K562 (cell line): ENCODE results near the gene SLC5A10. TPM values are rescaled to one million over a fixed set of nuclear protein-coding genes. Genes with fewer than 3 reads are reported as not detected.

Source experiments
- BRD4 ChIP-seq: fragments of 200-600 bp; sonication (generic); IDR thresholded peaks from 2 replicates; pipeline ENCODE4 v1.6.1; 2017; ENCODE audit warnings: inconsistent platforms
- CBX1 ChIP-seq: sonication (generic); IDR thresholded peaks from 2 replicates; pipeline ENCODE4 v1.6.1; 2016; ENCODE audit warnings: antibody characterized with exemption, low read depth, mild to moderate bottlenecking
- CHD4 ChIP-seq: fragments of 200-600 bp; sonication (generic); IDR thresholded peaks from 3 replicates; pipeline ENCODE4 v1.6.1; 2012; ENCODE audit warnings: low read depth, mild to moderate bottlenecking, mixed read lengths, low read length, inconsistent platforms; ENCODE audit not compliant: insufficient read depth, insufficient replicate concordance, poor library complexity, severe bottlenecking
- E2F1 ChIP-seq: sonication (generic); formaldehyde crosslinking; IDR thresholded peaks from 2 replicates; pipeline ENCODE4 v1.8.1; 2023; ENCODE audit warnings: mild to moderate bottlenecking, missing genetic modification reagents, moderate library complexity
- HMGXB4 ChIP-seq: sonication (generic); formaldehyde crosslinking; IDR thresholded peaks from 2 replicates; pipeline ENCODE4 v1.8.1; 2023; ENCODE audit warnings: mild to moderate bottlenecking, missing genetic modification reagents
- MECOM ChIP-seq: fragments of 250-450 bp; sonication (Bioruptor Pico); IDR thresholded peaks from 2 replicates; pipeline ENCODE4 v1.8.0; 2022; ENCODE audit warnings: inconsistent platforms
- NR3C1 ChIP-seq: sonication (generic); formaldehyde crosslinking; IDR thresholded peaks from 2 replicates; pipeline ENCODE4 v1.8.1; 2022; ENCODE audit warnings: missing genetic modification reagents
- RBM39 ChIP-seq: fragments of 200-400 bp; formaldehyde crosslinking; optimal IDR thresholded peaks from 2 replicates; pipeline ENCODE3; 2018; ENCODE audit warnings: low read depth, low read length
- RREB1 ChIP-seq: fragments of 250-450 bp; sonication (Bioruptor Pico); IDR thresholded peaks from 2 replicates; pipeline ENCODE4 v1.4.0; 2020
- SP2 ChIP-seq: IDR thresholded peaks from 2 replicates; pipeline ENCODE4 v1.6.1; 2011; ENCODE audit warnings: mild to moderate bottlenecking, low read depth, low read length, moderate library complexity; ENCODE audit not compliant: poor library complexity, severe bottlenecking; ENCODE audit errors: extremely low read depth
- TCF15 ChIP-seq: fragments of 250-450 bp; sonication (Bioruptor Pico); IDR thresholded peaks from 2 replicates; pipeline ENCODE4 v1.8.0; 2022; ENCODE audit warnings: moderate library complexity, mild to moderate bottlenecking, inconsistent platforms
- ZBTB12 ChIP-seq: fragments of 250-450 bp; sonication (Bioruptor Pico); IDR thresholded peaks from 2 replicates; pipeline ENCODE4 v1.4.0; 2020
- ZKSCAN8 ChIP-seq: fragments of 200-800 bp; sonication (Bioruptor generic); IDR thresholded peaks from 2 replicates; pipeline ENCODE4 v1.6.1; 2016; ENCODE audit warnings: missing genetic modification characterization, missing compliant biosample characterization
- ZNF197 ChIP-seq: fragments of 200-800 bp; sonication (Bioruptor generic); IDR thresholded peaks from 2 replicates; pipeline ENCODE4 v1.6.1; 2016; ENCODE audit warnings: low read depth, missing genetic modification characterization, missing compliant biosample characterization
- ZNF778 ChIP-seq: fragments of 450-650 bp; formaldehyde crosslinking; IDR thresholded peaks from 2 replicates; pipeline ENCODE4 v1.4.0; 2020; ENCODE audit warnings: mild to moderate bottlenecking, moderate library complexity
- polyA plus RNA-seq, 8 experiments: library from polyadenylated mRNA; depleted of rRNA in 4 of 8; stranded (reverse) in 5 of 8; unstranded in 3 of 8; fragments of >200 nt; fragmentation: Nextera tagmentation in 2 of 8; fragmentation: Illumina TruSeq in 1 of 8; extraction: Ambion mirVana in 2 of 8; extraction: Trizol in 1 of 8; gene quantifications; 2 replicates each; pipeline versions ENCODE4 v1.2.1 to v1.2.3, GENCODE V29; 2011 to 2014; ENCODE audit warnings: inconsistent platforms in 1 of 8, missing spikeins in 1 of 8
- total RNA-seq, 7 experiments: library from RNA; depleted of rRNA in 6 of 7; stranded (reverse); fragments of >200 nt in 6 of 7; fragmentation: Illumina TruSeq in 2 of 7; extraction: Trizol in 2 of 7; gene quantifications; 2 replicates each; pipeline versions ENCODE4 v1.2.1 to v1.2.3, GENCODE V29; 2011 to 2021; ENCODE audit warnings: low replicate concordance in 1 of 7
- TF ChIP-seq, protein P1 (sequence below): sonication (generic); formaldehyde crosslinking; IDR thresholded peaks from 2 replicates; pipeline ENCODE4 v1.5.0; 2020; ENCODE audit warnings: missing genetic modification reagents

The SLC5A10 gene
- total and polyA plus RNA-seq, 9 of the 15 experiments (the other 6 are each of a cell fraction or from before 2014, with no cell fraction given), result 0.03 to 0.09 (median 0.03) TPM; not detected in 5

- TF ChIP-seq NR3C1, result no peak
- no peak for TF ChIP-seq CBX1
- no peak for TF ChIP-seq TCF15 (CRISPR knock-in tag)
- TF ChIP-seq E2F1 (CRISPR knock-in tag), result no peak
- TF ChIP-seq ZBTB12 (CRISPR knock-in tag), result no peak
- no peak for TF ChIP-seq SP2
- no peak for TF ChIP-seq RBM39
- no peak for TF ChIP-seq ZKSCAN8 (CRISPR knock-in tag)
- no peak for TF ChIP-seq CHD4
- no peak for TF ChIP-seq RREB1 (CRISPR knock-in tag)
- no peak for TF ChIP-seq HMGXB4
- no peak for TF ChIP-seq MECOM
- TF ChIP-seq BRD4, result no peak
- no peak for TF ChIP-seq ZNF197 (CRISPR knock-in tag)
- no peak for TF ChIP-seq ZNF778 (CRISPR knock-in tag)
- TF ChIP-seq, protein P1, sequence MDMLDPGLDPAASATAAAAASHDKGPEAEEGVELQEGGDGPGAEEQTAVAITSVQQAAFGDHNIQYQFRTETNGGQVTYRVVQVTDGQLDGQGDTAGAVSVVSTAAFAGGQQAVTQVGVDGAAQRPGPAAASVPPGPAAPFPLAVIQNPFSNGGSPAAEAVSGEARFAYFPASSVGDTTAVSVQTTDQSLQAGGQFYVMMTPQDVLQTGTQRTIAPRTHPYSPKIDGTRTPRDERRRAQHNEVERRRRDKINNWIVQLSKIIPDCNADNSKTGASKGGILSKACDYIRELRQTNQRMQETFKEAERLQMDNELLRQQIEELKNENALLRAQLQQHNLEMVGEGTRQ, result no peak
These were observed 45.8 kb downstream of the SLC5A10 start (continued) for GRCh38 chr17:18997650-18998196.
